SU-DHL-6 (cell line): ENCODE measurements around the gene MTHFSD.

Experiments
- H2AFZ ChIP-seq: fragments of 200-600 bp; sonication (generic); 2 replicates; pipeline ENCODE4 v1.6.1; 2014; ENCODE audit warnings: low read depth, mild to moderate bottlenecking, moderate library complexity, mixed read lengths, antibody characterized with exemption, low read length; ENCODE audit not compliant: severe bottlenecking
- H3F3A ChIP-seq: fragments of 200-600 bp; shearing (Covaris generic); 2 replicates; pipeline ENCODE4 v1.6.0; 2016; ENCODE audit warnings: antibody characterized with exemption, mild to moderate bottlenecking; ENCODE audit not compliant: insufficient read depth
- H3K27ac ChIP-seq: fragments of 200-600 bp; sonication (generic); 2 replicates; pipeline ENCODE4 v1.5.1; 2016; ENCODE audit warnings: low read depth, mild to moderate bottlenecking, low read length, moderate library complexity, mixed read lengths
- H3K27me3 ChIP-seq: fragments of 200-600 bp; sonication (generic), shearing (Covaris generic); 2 replicates; pipeline ENCODE4 v1.6.0; 2014; ENCODE audit warnings: mild to moderate bottlenecking, low read length
- H3K36me3 ChIP-seq: fragments of 200-600 bp; sonication (generic); 2 replicates; pipeline ENCODE4 v1.6.1; 2014; ENCODE audit warnings: mild to moderate bottlenecking, low read length, mixed read lengths
- H3K4me2 ChIP-seq: fragments of 300-600, 200-600 bp; shearing (Covaris generic), sonication (generic); 2 replicates; pipeline ENCODE4 v1.6.0; 2014; ENCODE audit warnings: low read length, low read depth, mild to moderate bottlenecking; ENCODE audit not compliant: poor library complexity, severe bottlenecking
- H3K4me3 ChIP-seq: fragments of 200-600 bp; sonication (generic); 2 replicates; pipeline ENCODE4 v1.5.1; 2014; ENCODE audit warnings: antibody characterized with exemption, low read length, mild to moderate bottlenecking, mixed read lengths; ENCODE audit not compliant: insufficient read depth, poor library complexity, severe bottlenecking
- H3K79me2 ChIP-seq: fragments of 200-600 bp; sonication (generic); 2 replicates; pipeline ENCODE4 v1.6.1; 2014; ENCODE audit warnings: mild to moderate bottlenecking, low read length, moderate library complexity; ENCODE audit not compliant: insufficient read depth
- H3K9ac ChIP-seq: fragments of 200-600 bp; sonication (generic); 2 replicates; pipeline ENCODE4 v1.7.0; 2014; ENCODE audit warnings: mild to moderate bottlenecking, low read length
- H3K9me2 ChIP-seq: fragments of 200-600 bp; sonication (generic); replicated peaks from 2 replicates; pipeline ENCODE4 v1.6.1; 2014; ENCODE audit warnings: low read length; ENCODE audit not compliant: insufficient read depth
- H3K9me3 ChIP-seq: fragments of 200-600 bp; sonication (generic); 2 replicates; pipeline ENCODE4 v1.6.1; 2014; ENCODE audit warnings: low read length, mixed read lengths; ENCODE audit not compliant: insufficient read depth
- H4K20me1 ChIP-seq: fragments of 200-600 bp; sonication (generic); 2 replicates; pipeline ENCODE4 v1.6.1; 2014; ENCODE audit warnings: low read depth, mild to moderate bottlenecking, antibody characterized with exemption, low read length, moderate library complexity, mixed read lengths
- CTCF ChIP-seq: fragments of 200-600 bp; sonication (generic); IDR thresholded peaks from one replicate; pipeline ENCODE4 v1.5.1; 2017; ENCODE audit warnings: antibody characterized with exemption, mild to moderate bottlenecking, low read length, moderate library complexity; ENCODE audit not compliant: insufficient read depth, poor library complexity, severe bottlenecking
- EZH2phosphoT487 ChIP-seq: fragments of 200-600 bp; sonication (generic), shearing (Covaris generic); conservative IDR thresholded peaks from 2 replicates; pipeline ENCODE4 v1.6.1; 2018; ENCODE audit warnings: mild to moderate bottlenecking, antibody characterized with exemption, low read length, moderate library complexity, mixed read lengths

Gene MTHFSD

GRCh38 chr16:86481607-86482006, 73.4 kb downstream of the MTHFSD start:
- no peak for TF ChIP-seq EZH2phosphoT487
- TF ChIP-seq CTCF = no peak
- Histone ChIP-seq H3K9me3 (no peaks in the 10 kb centered on the region), H3K27ac (no peak overlapping the region), H3K4me3 (no peak overlapping the region), H3K79me2 (no peaks in the 10 kb centered on the region), H3F3A (no peaks in the 10 kb centered on the region), H3K9me2 (no peaks in the 10 kb centered on the region), H3K9ac (no peak overlapping the region), H2AFZ (no peak overlapping the region), H3K4me2 (no peak overlapping the region), H4K20me1 (no peaks in the 10 kb centered on the region), H3K36me3 (no peaks in the 10 kb centered on the region), H3K27me3 (no peaks in the 10 kb centered on the region)

GRCh38 chr16:86480444-86480843, 74.6 kb downstream of the MTHFSD start:
- Histone ChIP-seq H3K4me2 (no peak overlapping the region), H3F3A (no peaks in the 10 kb centered on the region), H3K27me3 (no peaks in the 10 kb centered on the region), H3K9me3 (no peaks in the 10 kb centered on the region), H3K79me2 (no peaks in the 10 kb centered on the region), H3K27ac (no peak overlapping the region), H3K9me2 (no peaks in the 10 kb centered on the region), H3K4me3 (no peak overlapping the region), H2AFZ (no peak overlapping the region), H4K20me1 (no peaks in the 10 kb centered on the region), H3K9ac (no peak overlapping the region), H3K36me3 (no peaks in the 10 kb centered on the region)
- no peak for TF ChIP-seq EZH2phosphoT487
- no peak for TF ChIP-seq CTCF
